ENCODE results near the gene RNF121.
A peak's percentile ranks its signal among the peaks of the same experiment; 100 is the strongest.
"Not testable (repeated sequence)": the region's sequence is repeated elsewhere in the genome, so short reads cannot be mapped to it uniquely, and the experiment has no call there.

The RNF121 gene

DNA sequence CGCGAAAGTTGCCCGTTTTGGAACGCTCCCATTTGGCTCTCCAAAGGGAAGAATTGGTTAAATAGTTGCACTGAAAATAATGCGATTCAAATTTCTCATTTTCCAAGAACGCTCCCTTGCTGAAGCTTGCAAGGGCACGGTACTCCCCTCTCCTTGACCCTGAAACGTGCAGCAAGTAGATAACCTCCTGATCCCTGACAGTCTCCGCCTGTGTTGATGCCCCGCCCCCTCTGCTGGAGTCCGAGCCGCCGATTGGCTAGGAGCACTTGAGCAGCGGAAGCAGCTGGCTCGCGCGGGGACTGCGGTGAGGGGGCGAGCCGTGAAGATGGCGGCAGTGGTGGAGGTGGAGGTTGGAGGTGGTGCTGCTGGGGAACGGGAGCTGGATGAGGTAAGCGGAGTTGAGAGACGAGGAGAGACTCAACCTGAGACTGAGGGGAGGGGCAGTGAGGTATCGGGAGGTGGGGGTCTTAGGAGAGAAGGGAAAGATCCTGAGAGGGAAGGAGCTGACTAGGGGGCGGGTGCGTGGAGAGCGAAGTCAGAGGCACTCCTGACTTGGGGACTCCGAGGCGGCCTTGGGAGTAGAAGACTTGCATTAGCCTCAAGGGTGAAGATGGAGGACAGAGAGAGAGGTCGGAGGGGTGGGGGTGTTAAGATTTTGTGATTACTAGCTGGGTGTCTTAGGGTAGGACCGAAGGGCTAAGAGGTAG, at the start of gene RNF121:
Gene RNF121 (plus strand): TSS at position 310 of the 707 bp plus-strand sequence. CDS start 16 bp downstream, at position 326.
- H3K9ac ChIP-seq (ENCODE audit: low read depth, low read length) = peak within 1 kb of the TSS; percentile 95
- H3K4me3 ChIP-seq (ENCODE audit: low read length) = peak within 1 kb of the TSS; percentile 81
- H3K27ac ChIP-seq (ENCODE audit: low read length) = peak within 1 kb of the TSS; percentile 96
- no peaks in the 10 kb centered on the region for H3K27me3 ChIP-seq (ENCODE audit: insufficient read depth, low read length)
- 0 out of 2 replicates have a peak, but pooled peaks cover 7% of the 10 kb centered on the region for H3K36me3 ChIP-seq (ENCODE audit: insufficient read depth, low read depth, low read length)
- no peaks in the 10 kb centered on the region for H3K9me3 ChIP-seq (ENCODE audit: insufficient read depth, low read depth, low read length)
- H3K4me1 ChIP-seq (ENCODE audit: insufficient read depth, low read length) = peaks cover 5% of the 10 kb centered on the region; the same call in 1 of the 2 replicates

GRCh38 chr11:71885806-71886205, 43.0 kb upstream of the RNF121 start:
- not testable (repeated sequence) for H3K36me3 ChIP-seq (ENCODE audit: insufficient read depth, low read depth, low read length); H3K27me3 ChIP-seq (ENCODE audit: insufficient read depth, low read length); H3K27ac ChIP-seq (ENCODE audit: low read length); H3K9me3 ChIP-seq (ENCODE audit: insufficient read depth, low read depth, low read length); H3K4me3 ChIP-seq (ENCODE audit: low read length); H3K9ac ChIP-seq (ENCODE audit: low read depth, low read length); H3K4me1 ChIP-seq (ENCODE audit: insufficient read depth, low read length)

DNA sequence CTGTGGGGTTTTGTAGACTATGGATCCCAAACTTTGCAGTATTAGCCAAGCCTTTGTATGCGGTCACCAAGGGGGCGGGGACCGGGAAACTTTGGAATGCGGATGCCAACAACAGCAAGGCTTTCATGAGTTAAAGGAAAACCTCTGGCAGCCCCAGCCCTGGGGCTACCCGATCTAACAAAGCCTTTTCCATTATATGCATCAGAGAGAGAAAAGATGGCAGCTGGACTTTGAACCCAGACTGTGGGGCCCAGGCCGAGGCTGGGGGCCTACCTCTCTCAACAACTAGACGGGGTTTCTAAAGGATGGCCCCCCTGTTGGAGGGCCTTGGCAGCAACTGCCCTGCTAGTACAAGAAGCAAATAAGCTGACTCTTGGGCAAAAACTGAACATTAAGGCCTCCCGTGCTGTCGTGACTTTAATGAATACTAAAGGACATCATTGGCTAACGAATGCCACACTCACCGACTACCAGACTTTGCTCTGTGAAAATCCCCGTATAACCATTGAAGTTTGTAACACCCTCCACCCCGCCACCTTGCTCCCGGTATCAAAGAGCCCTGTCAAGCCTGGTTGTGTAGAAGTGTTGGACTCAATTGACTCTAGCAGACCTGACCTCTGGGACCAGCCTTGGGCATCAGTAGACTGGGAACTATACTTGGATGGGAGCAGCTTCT, 40.4 kb upstream of the RNF121 start:
- H3K9ac ChIP-seq (ENCODE audit: low read depth, low read length); H3K9me3 ChIP-seq (ENCODE audit: insufficient read depth, low read depth, low read length); H3K36me3 ChIP-seq (ENCODE audit: insufficient read depth, low read depth, low read length); H3K27me3 ChIP-seq (ENCODE audit: insufficient read depth, low read length); H3K27ac ChIP-seq (ENCODE audit: low read length); H3K4me1 ChIP-seq (ENCODE audit: insufficient read depth, low read length); H3K4me3 ChIP-seq (ENCODE audit: low read length): not testable (repeated sequence)

- not testable (repeated sequence) for H3K27me3 ChIP-seq (ENCODE audit: insufficient read depth, low read length); H3K36me3 ChIP-seq (ENCODE audit: insufficient read depth, low read depth, low read length); H3K9ac ChIP-seq (ENCODE audit: low read depth, low read length); H3K27ac ChIP-seq (ENCODE audit: low read length); H3K9me3 ChIP-seq (ENCODE audit: insufficient read depth, low read depth, low read length); H3K4me3 ChIP-seq (ENCODE audit: low read length); H3K4me1 ChIP-seq (ENCODE audit: insufficient read depth, low read length)
Measured at GRCh38 chr11:71889181-71889872, 39.5 kb upstream of the RNF121 start.

DNA sequence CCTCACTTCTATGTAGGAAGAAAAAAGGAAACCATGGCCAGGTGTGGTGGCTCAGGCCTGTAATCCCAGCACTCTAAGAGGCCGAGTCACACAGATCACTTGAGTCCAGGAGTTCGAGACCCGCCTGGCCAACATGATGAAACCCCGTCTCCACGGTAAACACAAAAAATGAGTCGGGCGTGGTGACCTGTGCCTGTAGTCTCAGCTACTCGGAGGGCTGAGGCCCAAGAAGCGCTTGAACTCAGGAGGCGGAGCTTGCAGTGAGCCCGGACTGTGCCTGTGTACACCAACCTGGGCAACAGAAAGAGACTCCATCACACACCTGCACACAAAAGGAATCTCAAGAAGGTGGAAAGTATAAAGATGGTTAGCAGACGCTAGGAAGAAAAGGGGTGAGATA, 32.9 kb upstream of the RNF121 start:
- H3K4me1 ChIP-seq (ENCODE audit: insufficient read depth, low read length) = no peaks in the 10 kb centered on the region
- H3K27ac ChIP-seq (ENCODE audit: low read length) = no peak overlapping the region
- H3K27me3 ChIP-seq (ENCODE audit: insufficient read depth, low read length) = no peaks in the 10 kb centered on the region
- no peak overlapping the region for H3K4me3 ChIP-seq (ENCODE audit: low read length)
- H3K9me3 ChIP-seq (ENCODE audit: insufficient read depth, low read depth, low read length) = no peaks in the 10 kb centered on the region; the same call in 1 of the 2 replicates
- no peaks in the 10 kb centered on the region for H3K36me3 ChIP-seq (ENCODE audit: insufficient read depth, low read depth, low read length)
- H3K9ac ChIP-seq (ENCODE audit: low read depth, low read length) = no peak overlapping the region

- not testable (repeated sequence) for H3K27ac ChIP-seq (ENCODE audit: low read length); H3K9ac ChIP-seq (ENCODE audit: low read depth, low read length); H3K9me3 ChIP-seq (ENCODE audit: insufficient read depth, low read depth, low read length); H3K27me3 ChIP-seq (ENCODE audit: insufficient read depth, low read length); H3K4me3 ChIP-seq (ENCODE audit: low read length); H3K36me3 ChIP-seq (ENCODE audit: insufficient read depth, low read depth, low read length); H3K4me1 ChIP-seq (ENCODE audit: insufficient read depth, low read length)
Measured at GRCh38 chr11:71901137-71901536, 27.7 kb upstream of the RNF121 start.

GRCh38 chr11:71908218-71908617, 20.6 kb upstream of the RNF121 start:
- Histone ChIP-seq H3K4me3 (ENCODE audit: low read length) (no peak overlapping the region), H3K9ac (ENCODE audit: low read depth, low read length) (no peak overlapping the region), H3K9me3 (ENCODE audit: insufficient read depth, low read depth, low read length) (no peaks in the 10 kb centered on the region), H3K4me1 (ENCODE audit: insufficient read depth, low read length) (no peaks in the 10 kb centered on the region), H3K27me3 (ENCODE audit: insufficient read depth, low read length) (no peaks in the 10 kb centered on the region), H3K36me3 (ENCODE audit: insufficient read depth, low read depth, low read length) (0 out of 2 replicates have a peak, but pooled peaks cover 3% of the 10 kb centered on the region), H3K27ac (ENCODE audit: low read length) (no peak overlapping the region)

- not testable (repeated sequence) for H3K4me3 ChIP-seq (ENCODE audit: low read length); H3K27ac ChIP-seq (ENCODE audit: low read length)
Measured at GRCh38 chr11:71910775-71911174, 18.1 kb upstream of the RNF121 start.

GRCh38 chr11:71911321-71911985, 17.4 kb upstream of the RNF121 start:
- not testable (repeated sequence) for H3K27ac ChIP-seq (ENCODE audit: low read length); H3K4me1 ChIP-seq (ENCODE audit: insufficient read depth, low read length); H3K9me3 ChIP-seq (ENCODE audit: insufficient read depth, low read depth, low read length); H3K27me3 ChIP-seq (ENCODE audit: insufficient read depth, low read length); H3K9ac ChIP-seq (ENCODE audit: low read depth, low read length); H3K4me3 ChIP-seq (ENCODE audit: low read length)
- H3K36me3 ChIP-seq (ENCODE audit: insufficient read depth, low read depth, low read length) = peaks cover 30% of the 10 kb centered on the region

More at GRCh38 chr11:71910775-71911174, 18.1 kb upstream of the RNF121 start:
- H3K9ac ChIP-seq (ENCODE audit: low read depth, low read length); H3K27me3 ChIP-seq (ENCODE audit: insufficient read depth, low read length); H3K4me1 ChIP-seq (ENCODE audit: insufficient read depth, low read length); H3K9me3 ChIP-seq (ENCODE audit: insufficient read depth, low read depth, low read length): not testable (repeated sequence)
- peaks cover 23% of the 10 kb centered on the region for H3K36me3 ChIP-seq (ENCODE audit: insufficient read depth, low read depth, low read length)

GRCh38 chr11:71911986-71912340, 16.9 kb upstream of the RNF121 start:
- not testable (repeated sequence) for H3K4me1 ChIP-seq (ENCODE audit: insufficient read depth, low read length); H3K27me3 ChIP-seq (ENCODE audit: insufficient read depth, low read length); H3K9ac ChIP-seq (ENCODE audit: low read depth, low read length); H3K9me3 ChIP-seq (ENCODE audit: insufficient read depth, low read depth, low read length); H3K4me3 ChIP-seq (ENCODE audit: low read length); H3K27ac ChIP-seq (ENCODE audit: low read length)
- peaks cover 32% of the 10 kb centered on the region for H3K36me3 ChIP-seq (ENCODE audit: insufficient read depth, low read depth, low read length)

DNA sequence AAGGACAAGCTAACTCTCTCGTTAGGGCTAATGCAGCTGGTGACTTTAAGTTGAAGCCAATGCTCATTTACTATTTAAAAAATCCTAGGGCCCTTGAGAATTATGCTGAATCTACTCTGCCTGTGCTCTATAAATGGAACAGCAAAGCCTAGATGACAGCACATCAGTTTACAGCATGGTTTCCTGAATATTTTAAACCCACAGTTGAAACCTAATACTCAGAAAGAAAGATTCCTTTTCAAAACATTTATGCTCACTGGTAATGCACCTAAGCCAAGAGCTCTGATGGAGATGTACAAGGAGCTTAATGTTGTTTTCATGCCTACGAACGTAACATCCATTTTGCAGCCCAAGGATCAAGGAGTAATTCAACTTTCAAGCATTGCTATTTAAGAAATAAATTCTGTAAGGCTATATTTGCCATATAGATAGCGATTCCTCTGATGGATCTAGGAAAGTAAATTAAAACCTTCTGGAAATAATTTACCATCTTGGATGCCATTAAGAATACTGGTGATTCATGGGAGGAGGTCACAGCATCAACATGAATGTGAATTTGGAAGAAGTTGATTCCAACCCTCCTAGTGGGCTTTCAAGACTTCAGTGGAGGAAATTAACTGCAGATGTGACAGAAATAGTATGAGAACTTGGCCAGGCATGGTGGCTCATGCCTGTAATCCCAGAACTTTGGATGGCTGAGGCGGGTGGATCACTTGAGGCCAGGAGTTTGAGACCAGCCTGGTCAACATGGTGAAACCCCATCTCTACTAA, 14.9 kb upstream of the RNF121 start:
- H3K9ac ChIP-seq (ENCODE audit: low read depth, low read length) = no peak overlapping the region
- no peaks in the 10 kb centered on the region for H3K9me3 ChIP-seq (ENCODE audit: insufficient read depth, low read depth, low read length)
- H3K4me1 ChIP-seq (ENCODE audit: insufficient read depth, low read length) = no peaks in the 10 kb centered on the region
- no peak overlapping the region for H3K4me3 ChIP-seq (ENCODE audit: low read length)
- H3K27ac ChIP-seq (ENCODE audit: low read length) = no peak overlapping the region
- peaks cover 32% of the 10 kb centered on the region for H3K36me3 ChIP-seq (ENCODE audit: insufficient read depth, low read depth, low read length)
- no peaks in the 10 kb centered on the region for H3K27me3 ChIP-seq (ENCODE audit: insufficient read depth, low read length)
